ENCODE results near the gene SEPTIN6.

Gene SEPTIN6

GRCh38 chrX:119643696-119644095 lies 49.3 kb downstream of the SEPTIN6 start:
- H3K36me3 ChIP-seq (replicated peaks; ENCODE audit: low read depth, low read length) = peaks cover 58% of the 10 kb centered on the region

More at GRCh38 chrX:119643696-119644095, 49.3 kb downstream of the SEPTIN6 start:
- TF ChIP-seq CTCF (IDR thresholded peaks at IDR 0.05; ENCODE audit: low read depth, low read length) (no peak), EZH2phosphoT487 (IDR thresholded peaks at IDR 0.05; ENCODE audit: low read depth) (no peak)
- Histone ChIP-seq H3K27me3 (ENCODE audit: low read depth, low read length) (no peaks in the 10 kb centered on the region), H3K4me3 (ENCODE audit: low read length) (no peak overlapping the region), H3K9ac (ENCODE audit: low read length) (no peak overlapping the region), H3K4me1 (ENCODE audit: low read length) (peaks cover 57% of the 10 kb centered on the region), H3K9me3 (ENCODE audit: insufficient read depth, low read length) (no peaks in the 10 kb centered on the region), H3K79me2 (ENCODE audit: low read length) (peaks cover 14% of the 10 kb centered on the region), H2AFZ (ENCODE audit: low read depth, low read length) (no peak overlapping the region), H4K20me1 (ENCODE audit: insufficient read depth, low read length) (no peaks in the 10 kb centered on the region; the same call in 1 of the 2 replicates), H3K27ac (ENCODE audit: low read length) (no peak overlapping the region), H3K4me2 (ENCODE audit: low read length) (no peak overlapping the region)

Measured in OCI-LY3 (cell line).